Measurements from ENCODE around the gene MYL12A. TPM values are rescaled to one million over a fixed set of nuclear protein-coding genes. Genes with fewer than 3 reads are reported as not detected.

The MYL12A gene
- total and polyA plus RNA-seq, 2 of the 13 experiments (the other 11 are each of a cell fraction or from before 2014, with no cell fraction given), result 261 to 277 TPM

DNA sequence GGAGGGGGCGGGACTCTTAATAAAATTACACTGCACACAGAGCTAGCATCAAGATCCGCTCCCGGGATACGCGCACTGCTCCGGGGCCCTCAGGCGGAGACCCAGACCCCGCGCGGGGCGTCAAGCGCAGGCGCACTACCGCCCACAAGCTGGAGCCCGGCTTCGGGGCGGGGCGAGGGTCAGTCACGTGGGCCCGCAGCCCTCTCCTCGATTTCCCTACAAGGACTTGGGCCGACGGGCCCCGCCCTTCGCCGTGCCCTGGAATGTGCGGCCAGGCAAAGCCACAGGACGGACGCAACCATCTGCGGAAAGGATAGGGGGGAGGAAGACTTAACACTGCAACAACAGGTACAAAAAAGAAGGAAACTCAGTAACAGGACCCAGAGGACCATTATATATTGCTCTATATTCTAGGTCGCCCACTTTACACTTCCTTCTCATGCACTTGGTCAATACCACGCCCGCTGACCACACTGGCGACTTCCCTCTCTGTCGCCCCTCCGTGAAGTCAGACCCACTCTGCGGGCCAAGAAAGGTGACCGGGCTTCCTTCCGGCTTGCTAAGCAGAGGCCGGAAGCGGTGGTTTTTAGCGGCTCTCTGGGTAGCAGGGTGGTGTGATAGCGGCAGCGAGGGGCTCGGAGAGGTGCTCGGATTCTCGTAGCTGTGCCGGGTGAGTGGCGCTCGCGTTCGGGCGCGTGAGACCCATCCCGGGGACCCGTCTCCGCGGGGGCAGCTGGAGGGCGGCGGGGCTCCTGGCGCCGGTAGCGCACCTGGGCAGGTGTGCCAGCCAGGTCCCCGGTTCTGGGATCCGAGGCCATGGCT lies at the start of gene MYL12A (continued):
- TF ChIP-seq, protein P1, sequence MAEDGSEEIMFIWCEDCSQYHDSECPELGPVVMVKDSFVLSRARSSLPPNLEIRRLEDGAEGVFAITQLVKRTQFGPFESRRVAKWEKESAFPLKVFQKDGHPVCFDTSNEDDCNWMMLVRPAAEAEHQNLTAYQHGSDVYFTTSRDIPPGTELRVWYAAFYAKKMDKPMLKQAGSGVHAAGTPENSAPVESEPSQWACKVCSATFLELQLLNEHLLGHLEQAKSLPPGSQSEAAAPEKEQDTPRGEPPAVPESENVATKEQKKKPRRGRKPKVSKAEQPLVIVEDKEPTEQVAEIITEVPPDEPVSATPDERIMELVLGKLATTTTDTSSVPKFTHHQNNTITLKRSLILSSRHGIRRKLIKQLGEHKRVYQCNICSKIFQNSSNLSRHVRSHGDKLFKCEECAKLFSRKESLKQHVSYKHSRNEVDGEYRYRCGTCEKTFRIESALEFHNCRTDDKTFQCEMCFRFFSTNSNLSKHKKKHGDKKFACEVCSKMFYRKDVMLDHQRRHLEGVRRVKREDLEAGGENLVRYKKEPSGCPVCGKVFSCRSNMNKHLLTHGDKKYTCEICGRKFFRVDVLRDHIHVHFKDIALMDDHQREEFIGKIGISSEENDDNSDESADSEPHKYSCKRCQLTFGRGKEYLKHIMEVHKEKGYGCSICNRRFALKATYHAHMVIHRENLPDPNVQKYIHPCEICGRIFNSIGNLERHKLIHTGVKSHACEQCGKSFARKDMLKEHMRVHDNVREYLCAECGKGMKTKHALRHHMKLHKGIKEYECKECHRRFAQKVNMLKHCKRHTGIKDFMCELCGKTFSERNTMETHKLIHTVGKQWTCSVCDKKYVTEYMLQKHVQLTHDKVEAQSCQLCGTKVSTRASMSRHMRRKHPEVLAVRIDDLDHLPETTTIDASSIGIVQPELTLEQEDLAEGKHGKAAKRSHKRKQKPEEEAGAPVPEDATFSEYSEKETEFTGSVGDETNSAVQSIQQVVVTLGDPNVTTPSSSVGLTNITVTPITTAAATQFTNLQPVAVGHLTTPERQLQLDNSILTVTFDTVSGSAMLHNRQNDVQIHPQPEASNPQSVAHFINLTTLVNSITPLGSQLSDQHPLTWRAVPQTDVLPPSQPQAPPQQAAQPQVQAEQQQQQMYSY (CRISPR knock-in tag; IDR thresholded peaks at IDR 0.05), result 0 out of 2 replicates have a peak, but pooled peaks have one; percentile 29
- TF ChIP-seq, protein P2, sequence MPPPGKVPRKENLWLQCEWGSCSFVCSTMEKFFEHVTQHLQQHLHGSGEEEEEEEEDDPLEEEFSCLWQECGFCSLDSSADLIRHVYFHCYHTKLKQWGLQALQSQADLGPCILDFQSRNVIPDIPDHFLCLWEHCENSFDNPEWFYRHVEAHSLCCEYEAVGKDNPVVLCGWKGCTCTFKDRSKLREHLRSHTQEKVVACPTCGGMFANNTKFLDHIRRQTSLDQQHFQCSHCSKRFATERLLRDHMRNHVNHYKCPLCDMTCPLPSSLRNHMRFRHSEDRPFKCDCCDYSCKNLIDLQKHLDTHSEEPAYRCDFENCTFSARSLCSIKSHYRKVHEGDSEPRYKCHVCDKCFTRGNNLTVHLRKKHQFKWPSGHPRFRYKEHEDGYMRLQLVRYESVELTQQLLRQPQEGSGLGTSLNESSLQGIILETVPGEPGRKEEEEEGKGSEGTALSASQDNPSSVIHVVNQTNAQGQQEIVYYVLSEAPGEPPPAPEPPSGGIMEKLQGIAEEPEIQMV (CRISPR knock-in tag; IDR thresholded peaks at IDR 0.05; ENCODE audit: low read depth), result 0 out of 2 replicates have a peak, but pooled peaks have one; percentile 4
- no peak for TF ChIP-seq SAFB2 (CRISPR knock-in tag; IDR thresholded peaks at IDR 0.05; ENCODE audit: borderline replicate concordance, low read depth)
- TF ChIP-seq, protein P3, sequence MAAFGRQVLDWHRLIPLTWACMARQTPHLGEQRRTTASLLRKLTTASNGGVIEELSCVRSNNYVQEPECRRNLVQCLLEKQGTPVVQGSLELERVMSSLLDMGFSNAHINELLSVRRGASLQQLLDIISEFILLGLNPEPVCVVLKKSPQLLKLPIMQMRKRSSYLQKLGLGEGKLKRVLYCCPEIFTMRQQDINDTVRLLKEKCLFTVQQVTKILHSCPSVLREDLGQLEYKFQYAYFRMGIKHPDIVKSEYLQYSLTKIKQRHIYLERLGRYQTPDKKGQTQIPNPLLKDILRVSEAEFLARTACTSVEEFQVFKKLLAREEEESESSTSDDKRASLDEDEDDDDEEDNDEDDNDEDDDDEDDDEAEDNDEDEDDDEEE (CRISPR knock-in tag; IDR thresholded peaks at IDR 0.05), result no peak
- TF ChIP-seq FOXJ3 (CRISPR knock-in tag; IDR thresholded peaks at IDR 0.05; ENCODE audit: borderline replicate concordance), result no peak
- no peak for TF ChIP-seq CEBPG (CRISPR knock-in tag; IDR thresholded peaks at IDR 0.05)
- peak; percentile 94 for TF ChIP-seq ZEB1 (IDR thresholded peaks at IDR 0.05; ENCODE audit: insufficient replicate concordance, low read depth)
- TF ChIP-seq TRIM24 (CRISPR knock-in tag; IDR thresholded peaks at IDR 0.05), result no peak
- TF ChIP-seq, protein P4, sequence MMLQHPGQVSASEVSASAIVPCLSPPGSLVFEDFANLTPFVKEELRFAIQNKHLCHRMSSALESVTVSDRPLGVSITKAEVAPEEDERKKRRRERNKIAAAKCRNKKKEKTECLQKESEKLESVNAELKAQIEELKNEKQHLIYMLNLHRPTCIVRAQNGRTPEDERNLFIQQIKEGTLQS (CRISPR knock-in tag; IDR thresholded peaks at IDR 0.05), result no peak
- TF ChIP-seq NFATC3 (CRISPR knock-in tag; IDR thresholded peaks at IDR 0.05), result no peak
- TF ChIP-seq, protein P5, sequence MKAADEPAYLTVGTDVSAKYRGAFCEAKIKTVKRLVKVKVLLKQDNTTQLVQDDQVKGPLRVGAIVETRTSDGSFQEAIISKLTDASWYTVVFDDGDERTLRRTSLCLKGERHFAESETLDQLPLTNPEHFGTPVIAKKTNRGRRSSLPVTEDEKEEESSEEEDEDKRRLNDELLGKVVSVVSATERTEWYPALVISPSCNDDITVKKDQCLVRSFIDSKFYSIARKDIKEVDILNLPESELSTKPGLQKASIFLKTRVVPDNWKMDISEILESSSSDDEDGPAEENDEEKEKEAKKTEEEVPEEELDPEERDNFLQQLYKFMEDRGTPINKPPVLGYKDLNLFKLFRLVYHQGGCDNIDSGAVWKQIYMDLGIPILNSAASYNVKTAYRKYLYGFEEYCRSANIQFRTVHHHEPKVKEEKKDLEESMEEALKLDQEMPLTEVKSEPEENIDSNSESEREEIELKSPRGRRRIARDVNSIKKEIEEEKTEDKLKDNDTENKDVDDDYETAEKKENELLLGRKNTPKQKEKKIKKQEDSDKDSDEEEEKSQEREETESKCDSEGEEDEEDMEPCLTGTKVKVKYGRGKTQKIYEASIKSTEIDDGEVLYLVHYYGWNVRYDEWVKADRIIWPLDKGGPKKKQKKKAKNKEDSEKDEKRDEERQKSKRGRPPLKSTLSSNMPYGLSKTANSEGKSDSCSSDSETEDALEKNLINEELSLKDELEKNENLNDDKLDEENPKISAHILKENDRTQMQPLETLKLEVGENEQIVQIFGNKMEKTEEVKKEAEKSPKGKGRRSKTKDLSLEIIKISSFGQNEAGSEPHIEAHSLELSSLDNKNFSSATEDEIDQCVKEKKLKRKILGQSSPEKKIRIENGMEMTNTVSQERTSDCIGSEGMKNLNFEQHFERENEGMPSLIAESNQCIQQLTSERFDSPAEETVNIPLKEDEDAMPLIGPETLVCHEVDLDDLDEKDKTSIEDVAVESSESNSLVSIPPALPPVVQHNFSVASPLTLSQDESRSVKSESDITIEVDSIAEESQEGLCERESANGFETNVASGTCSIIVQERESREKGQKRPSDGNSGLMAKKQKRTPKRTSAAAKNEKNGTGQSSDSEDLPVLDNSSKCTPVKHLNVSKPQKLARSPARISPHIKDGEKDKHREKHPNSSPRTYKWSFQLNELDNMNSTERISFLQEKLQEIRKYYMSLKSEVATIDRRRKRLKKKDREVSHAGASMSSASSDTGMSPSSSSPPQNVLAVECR (CRISPR knock-in tag; IDR thresholded peaks at IDR 0.05; ENCODE audit: borderline replicate concordance), result peak; percentile 62
- TF ChIP-seq TP53 (CRISPR knock-in tag; conservative IDR thresholded peaks at IDR 0.05), result no peak
- 0 out of 2 replicates have a peak, but pooled peaks have one; percentile 28 for TF ChIP-seq ZNF772 (CRISPR knock-in tag; IDR thresholded peaks at IDR 0.05)
- peak; percentile 72 for TF ChIP-seq SIN3A (IDR thresholded peaks at IDR 0.05; ENCODE audit: borderline replicate concordance, low read depth, low read length)
- TF ChIP-seq CBX1 (IDR thresholded peaks at IDR 0.05; ENCODE audit: low read depth), result peak; percentile 20
- TF ChIP-seq HNRNPK (IDR thresholded peaks at IDR 0.05; ENCODE audit: low read depth, low read length, poor library complexity, severe bottlenecking), result no peak
